HG02678 (cell line): Measurements from ENCODE around the gene MED27.
"Not testable (repeated sequence)": the region's sequence is repeated elsewhere in the genome, so short reads cannot be mapped to it uniquely, and the experiment has no call there.

Experiments
- ATAC-seq: cut with Tn5 transposase; IDR thresholded peaks from one replicate; pipeline ENCODE4 v1.9.1; 2021; ENCODE audit warnings: mild to moderate bottlenecking, moderate library complexity; ENCODE audit not compliant: unreplicated experiment

MED27 gene

GRCh38 chr9:132077881-132078698, 1.6 kb downstream of the MED27 start:
- no peak for ATAC-seq

DNA sequence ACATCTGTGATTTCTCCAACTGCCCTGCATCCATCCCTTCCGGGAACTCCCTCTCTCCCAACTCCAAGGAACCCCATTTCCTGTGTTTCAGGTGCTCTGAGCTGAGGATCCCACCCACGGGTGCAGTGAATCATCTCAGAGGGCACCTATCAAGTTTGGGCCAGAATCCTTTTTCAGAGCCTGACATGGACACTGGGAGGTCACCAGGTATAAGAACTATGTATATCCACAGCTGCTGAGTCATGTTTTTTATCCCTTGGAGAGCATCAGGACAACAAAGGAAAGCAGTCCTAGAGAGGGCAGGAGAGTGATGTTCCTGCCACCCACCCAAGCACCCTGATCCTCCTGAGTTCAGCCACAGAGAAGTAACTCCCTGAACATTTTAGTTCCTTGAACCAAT, 3.8 kb downstream of the MED27 start:
- no peak for ATAC-seq

DNA sequence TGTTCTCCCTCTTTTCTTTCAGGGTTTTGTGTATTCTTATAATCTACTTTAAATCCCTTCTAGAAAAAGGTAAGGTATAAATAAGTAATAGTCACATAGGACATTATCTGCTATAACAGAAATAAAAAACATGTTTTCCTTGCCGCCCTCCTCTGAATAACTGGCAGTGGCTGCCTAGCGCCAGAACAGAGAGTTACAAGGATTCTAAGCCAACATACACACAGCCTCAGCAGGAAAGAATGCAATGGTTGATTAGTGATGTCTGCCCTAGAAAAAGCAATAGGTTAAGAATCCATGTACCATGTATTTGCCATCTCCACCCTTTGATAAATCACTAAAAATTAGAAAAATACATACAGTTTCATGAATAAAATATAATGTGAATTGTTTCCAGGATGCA, 4.9 kb downstream of the MED27 start:
- ATAC-seq = no peak

GRCh38 chr9:132071847-132072507, 7.7 kb downstream of the MED27 start:
- no peak for ATAC-seq

DNA sequence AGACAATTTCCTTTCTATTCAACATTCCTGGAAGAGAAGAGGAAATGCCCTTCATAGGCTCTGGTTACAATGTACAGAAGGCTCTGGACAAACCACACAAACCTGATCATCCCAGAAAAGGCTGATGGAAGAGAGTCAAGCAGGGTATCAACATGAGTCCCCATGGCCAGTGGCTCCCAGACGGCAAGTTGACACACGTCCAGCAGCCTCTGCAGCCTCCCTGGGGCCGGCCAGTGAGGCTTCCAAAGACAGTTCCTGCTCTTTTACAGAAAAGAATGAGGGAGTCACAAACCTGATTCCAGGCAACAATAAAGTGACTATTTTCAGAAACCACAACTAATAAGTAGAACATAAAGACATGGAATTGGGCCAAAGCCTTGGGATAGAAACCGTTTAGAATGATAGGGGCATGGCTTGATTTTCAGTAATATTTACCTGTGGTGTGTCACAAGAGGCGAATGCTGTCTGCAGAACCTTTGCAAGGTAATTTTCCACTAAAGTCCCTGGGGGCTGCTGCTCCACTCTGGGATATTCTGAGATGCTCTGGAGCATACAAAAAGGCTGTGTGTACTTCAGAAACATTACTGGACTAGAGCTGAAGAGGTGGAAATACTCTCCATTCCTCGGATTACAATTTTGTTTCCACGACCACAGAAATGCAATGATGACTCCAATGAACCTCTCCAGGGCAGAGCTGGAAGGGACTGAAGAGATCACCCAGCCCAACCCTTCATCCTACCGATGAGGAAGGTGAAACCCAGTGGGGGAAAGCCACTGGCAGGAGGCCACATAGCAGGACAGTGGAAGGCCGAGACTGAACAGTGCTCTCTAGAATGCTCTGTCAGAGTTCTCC, 10.4 kb downstream of the MED27 start:
- ATAC-seq = no peak

DNA sequence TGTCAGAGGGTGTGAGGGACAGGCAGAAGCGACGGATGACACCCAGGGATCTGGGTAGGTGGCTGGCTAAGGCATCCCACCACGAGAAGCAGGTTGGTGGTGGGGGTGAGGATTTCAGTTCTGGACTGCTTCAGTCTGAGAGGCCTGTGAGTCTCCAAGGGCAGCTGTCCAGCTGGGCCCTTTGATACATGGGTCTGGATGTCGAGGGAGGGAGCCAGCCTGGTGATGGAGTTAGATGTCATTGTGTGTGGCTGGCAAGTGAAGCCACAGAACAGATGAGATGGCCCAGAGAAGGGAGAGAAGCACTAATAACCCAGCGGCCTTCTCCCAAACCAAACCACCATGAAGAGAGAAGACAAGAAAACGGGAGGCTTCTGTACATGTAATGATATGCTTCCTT, 11.1 kb downstream of the MED27 start:
- ATAC-seq = no peak

DNA sequence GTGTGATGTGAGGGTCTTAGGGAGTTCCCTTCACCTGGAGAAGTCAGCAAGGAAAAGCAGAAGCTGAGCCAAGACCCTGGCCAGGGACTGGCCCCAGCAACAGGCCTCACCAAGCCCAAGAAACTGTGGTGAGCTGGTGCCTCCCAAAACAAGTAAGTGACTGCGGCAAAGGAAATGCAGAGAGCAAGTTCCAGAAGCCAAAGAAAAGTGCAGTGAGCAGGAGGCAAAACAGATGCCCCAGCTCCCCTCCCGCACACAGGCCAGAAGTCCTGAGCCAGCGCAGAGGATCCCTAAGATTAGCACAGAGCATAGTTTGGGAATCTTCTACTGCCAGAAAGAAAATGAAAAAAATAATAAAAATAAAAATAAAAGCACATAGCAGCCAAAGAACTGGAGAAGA, 13.2 kb downstream of the MED27 start:
- no peak for ATAC-seq

DNA sequence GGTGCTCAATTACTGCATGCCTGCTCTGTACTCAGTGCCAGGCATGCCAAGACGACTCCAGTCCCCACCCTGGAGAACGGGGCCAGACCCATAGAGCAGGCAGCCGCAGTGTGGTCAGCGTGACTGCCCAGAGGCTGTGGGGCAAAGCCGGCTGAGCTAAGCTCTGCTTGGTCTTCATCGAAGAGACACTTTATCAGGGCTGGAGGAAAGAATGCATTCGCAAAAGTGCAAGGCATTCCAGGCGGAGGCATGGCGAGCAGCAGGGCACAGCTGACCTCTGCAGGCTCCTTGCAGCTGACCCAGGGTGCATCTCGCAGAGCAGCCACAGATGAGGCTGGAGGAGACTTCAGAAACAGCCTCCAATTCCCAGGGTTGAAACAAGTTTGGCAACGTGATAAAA, 13.6 kb downstream of the MED27 start:
- no peak for ATAC-seq

- no peak for ATAC-seq
These were observed 16.4 kb downstream of the MED27 start for GRCh38 chr9:132063281-132063680.

DNA sequence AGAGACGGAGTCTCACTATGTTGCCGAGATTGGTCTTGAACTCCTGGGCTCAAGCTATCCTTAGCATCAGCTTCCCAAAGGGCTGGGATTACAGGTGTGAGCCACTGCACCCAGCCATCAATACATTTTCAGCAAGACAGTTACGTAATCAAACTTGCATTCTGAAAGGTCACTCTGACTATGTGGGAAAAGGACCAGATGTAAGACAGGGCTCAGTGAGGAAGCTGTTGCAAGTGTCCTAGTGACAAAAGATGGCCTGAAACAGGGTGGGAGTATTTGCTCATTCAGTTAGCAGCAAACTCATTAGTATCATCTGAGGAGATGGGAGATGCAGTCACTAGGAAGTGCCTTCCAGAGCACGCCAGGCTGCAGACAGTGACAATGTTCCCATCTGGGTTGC, 16.9 kb downstream of the MED27 start:
- no peak for ATAC-seq

DNA sequence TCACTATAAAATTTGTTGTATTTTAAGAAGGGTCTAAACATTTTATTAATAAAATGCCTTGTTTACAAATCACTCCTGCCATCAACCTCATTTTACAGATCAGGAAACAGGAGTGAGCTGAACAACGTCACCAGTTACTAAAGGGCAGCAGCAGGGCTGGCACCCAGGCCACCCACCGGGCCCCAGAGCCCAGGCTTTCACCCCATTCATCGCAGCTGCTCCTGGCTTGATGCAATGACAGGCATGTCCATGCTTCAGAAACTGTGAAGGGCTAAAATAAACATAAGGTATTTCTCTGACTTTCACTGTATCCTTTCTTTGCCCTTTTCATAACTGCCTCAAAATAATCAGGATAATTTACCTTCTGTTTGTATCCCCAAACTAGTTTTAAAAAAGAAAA, 18.1 kb downstream of the MED27 start:
- ATAC-seq = no peak

- ATAC-seq = no peak
These were observed 20.3 kb downstream of the MED27 start for GRCh38 chr9:132059361-132059760.

DNA sequence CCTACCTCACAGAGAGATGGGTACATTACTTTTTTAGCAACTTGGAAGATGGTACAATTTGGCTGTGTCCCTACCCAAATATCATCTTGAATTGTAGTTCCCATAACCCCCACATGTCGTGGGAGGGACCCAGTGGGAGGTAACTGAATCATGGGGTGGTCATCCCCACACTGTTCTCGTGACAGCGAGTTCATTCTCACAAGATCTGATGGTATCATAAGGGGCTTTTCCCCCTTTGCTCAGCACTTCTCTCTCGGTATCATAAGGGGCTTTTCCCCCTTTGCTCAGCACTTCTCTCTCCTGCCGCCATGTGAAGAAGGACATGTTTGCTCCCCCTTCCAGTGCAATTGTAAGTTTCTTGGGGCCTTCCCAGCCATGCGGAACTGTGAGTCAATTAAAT, 21.4 kb downstream of the MED27 start:
- not testable (repeated sequence) for ATAC-seq

DNA sequence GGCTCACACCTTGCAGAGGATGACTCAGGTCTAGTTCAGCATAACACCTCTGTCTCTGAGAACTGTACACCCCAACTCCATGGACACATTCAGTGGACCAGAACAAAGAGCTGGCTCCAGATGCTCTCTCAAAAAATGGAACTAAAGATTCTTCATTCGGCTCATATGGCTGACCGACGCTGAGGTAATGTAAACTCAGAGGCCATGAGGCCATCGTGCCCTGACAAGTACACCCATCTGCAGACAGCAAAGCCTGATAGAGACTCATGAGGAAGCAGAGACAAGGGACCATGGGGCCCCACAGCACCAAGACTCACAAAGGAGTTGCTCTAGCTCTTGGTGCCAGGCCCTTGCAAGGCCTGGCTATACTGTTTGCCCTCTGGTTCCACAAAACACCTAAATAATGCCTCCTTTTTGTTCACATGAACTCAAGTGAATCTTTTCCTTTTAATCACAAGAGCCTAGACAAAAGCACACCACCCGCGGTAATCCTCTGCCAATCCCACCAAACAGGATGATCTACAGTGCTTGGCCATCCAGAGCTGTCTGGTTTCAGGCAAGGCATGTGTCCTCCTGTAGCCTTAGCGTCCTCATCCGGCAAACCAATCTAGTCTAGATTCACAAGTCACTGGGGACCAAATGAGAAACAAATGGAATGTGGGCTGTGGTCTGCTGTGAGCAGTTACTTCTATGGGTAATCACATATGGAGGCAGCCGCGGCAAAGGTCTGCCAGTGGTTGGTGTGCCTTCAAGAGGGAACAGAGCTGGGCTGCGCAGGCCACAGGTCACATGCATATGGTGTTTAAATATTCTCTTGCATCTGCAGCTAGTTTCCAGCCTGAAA, 22.7 kb downstream of the MED27 start:
- ATAC-seq = no peak

- no peak for ATAC-seq
These were observed 23.9 kb downstream of the MED27 start for GRCh38 chr9:132055756-132056155.

DNA sequence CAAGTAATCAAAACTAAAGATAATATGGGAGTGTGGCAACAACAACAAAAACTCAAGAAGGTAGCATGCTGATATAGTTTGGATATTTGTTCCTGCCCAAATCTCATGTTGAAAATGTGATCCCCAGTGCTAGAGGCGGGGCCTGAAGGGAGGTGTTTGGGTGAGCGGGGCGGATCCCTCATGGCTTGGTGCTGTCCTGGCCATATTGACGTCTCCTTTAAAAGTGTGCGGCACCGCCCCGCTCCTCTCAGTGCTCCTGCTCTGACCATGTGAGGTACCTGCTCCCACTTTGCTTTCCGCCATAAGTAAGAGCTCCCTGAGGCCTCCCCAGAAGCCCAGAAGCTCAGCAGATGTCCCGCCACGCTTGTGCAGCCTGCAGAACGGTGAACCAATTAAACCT, 25.6 kb downstream of the MED27 start:
- ATAC-seq = no peak

DNA sequence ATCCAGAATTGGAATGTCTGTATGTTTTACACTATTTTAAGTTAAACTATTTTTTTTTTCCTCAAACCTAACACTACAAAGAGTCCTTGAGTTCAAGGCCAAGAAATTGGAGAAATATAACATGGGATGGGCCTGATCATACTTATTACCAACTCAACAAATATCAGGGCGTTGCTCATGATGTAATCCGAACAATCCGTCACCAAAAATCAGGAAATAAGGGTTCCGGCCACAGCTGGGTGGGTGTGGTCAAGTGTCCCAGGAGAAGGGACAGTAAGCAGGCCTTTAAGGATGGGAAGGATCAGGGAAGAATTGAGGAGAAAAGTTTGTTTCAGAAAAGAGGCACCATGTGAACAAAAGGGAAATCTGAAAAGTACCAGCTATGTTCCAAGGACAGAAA, 29.8 kb downstream of the MED27 start:
- no peak for ATAC-seq

GRCh38 chr9:132049323-132049882, 30.3 kb downstream of the MED27 start:
- ATAC-seq = no peak

DNA sequence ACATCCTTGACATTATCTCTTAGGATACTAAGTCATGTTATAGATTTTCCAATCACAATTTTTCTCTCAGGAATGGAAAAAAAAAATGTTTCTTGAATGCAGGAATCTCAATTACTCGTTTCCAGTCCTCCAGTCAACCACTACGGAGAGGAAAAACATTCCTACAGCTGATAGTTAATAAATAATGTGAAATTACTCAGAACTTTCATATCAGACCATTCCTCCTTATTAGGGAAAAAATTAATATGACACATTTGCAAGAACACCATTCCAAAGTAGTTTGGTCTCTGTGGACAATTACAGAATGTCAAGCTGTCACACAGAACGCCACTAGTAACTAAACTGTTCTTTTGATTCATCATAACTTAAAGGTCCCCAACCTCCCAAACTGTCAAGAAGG, 31.5 kb downstream of the MED27 start:
- no peak for ATAC-seq

DNA sequence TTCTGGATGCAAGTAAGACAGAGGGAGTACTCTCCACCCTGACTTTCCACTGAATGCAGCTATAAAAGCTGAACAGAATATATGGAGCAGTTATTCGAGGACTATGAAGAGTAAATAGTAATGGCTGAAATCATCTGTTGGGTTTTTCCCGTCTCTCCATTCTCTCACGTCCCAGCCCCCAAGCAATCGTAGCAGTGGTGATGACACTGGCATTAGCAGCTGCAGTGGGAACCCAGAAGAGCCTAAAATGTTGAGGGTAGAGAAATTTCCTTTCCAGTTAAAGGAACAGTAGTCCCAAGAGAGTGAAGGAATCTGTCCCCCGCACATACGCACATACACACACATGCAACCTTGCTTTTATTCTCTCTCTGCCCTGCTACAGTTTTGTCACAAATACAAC, 33.2 kb downstream of the MED27 start:
- no peak for ATAC-seq
